B cell (primary cell): ENCODE data around the gene GALNT10. TPM values are rescaled to one million over a fixed set of nuclear protein-coding genes. Genes with fewer than 3 reads are reported as not detected.

ENCODE experiments used
- ATAC-seq: fragments of 200-7000 bp; cut with Tn5 transposase; one replicate; pipeline ENCODE4 v1.10.0; 2021; ENCODE audit warnings: low read depth, mild to moderate bottlenecking, moderate number of reproducible peaks, moderate library complexity
- CTCF ChIA-PET: fragments of 350-600 bp; sonication (Branson Sonifier 250); formaldehyde crosslinking; loops from one replicate; lab custom pipeline; 2021; ENCODE audit warnings: antibody characterized with exemption, inconsistent platforms; lab: Charles Lee
- POLR2A ChIA-PET: fragments of 350-600 bp; sonication (Branson Sonifier 250); formaldehyde crosslinking; loops from one replicate; lab custom pipeline; 2021; ENCODE audit warnings: antibody characterized with exemption; lab: Charles Lee
- DNase-seq: peaks from one replicate; pipeline ENCODE4 v3.0.0; 2013
- H2AFZ ChIP-seq: 2 replicates; pipeline ENCODE4 v1.6.1; 2012; ENCODE audit warnings: mild to moderate bottlenecking, low read depth, low read length; ENCODE audit not compliant: insufficient read depth, poor library complexity, severe bottlenecking
- H3K27ac ChIP-seq, 2 donors: 1 replicate in 1 of 2; 2 replicates in 1 of 2; pipeline ENCODE4 v1.5.1; 2012 to 2013; ENCODE audit warnings: low read length in 2 of 2, mild to moderate bottlenecking in 2 of 2, moderate library complexity in 1 of 2
- H3K27me3 ChIP-seq, 4 experiments: fragments of 200-600 bp in 1 of 4; sonication (generic) in 1 of 4; replicated peaks in 1 of 4; 1 replicate in 2 of 4; 2 replicates in 2 of 4; pipeline versions ENCODE4 v1.6.1 to v1.7.0; 2013 to 2016; ENCODE audit warnings: low read length in 3 of 4, mild to moderate bottlenecking in 2 of 4, mixed read lengths in 1 of 4, moderate library complexity in 1 of 4; ENCODE audit not compliant: insufficient read depth in 4 of 4, control insufficient read depth in 3 of 4; ENCODE audit errors: control extremely low read depth in 1 of 4
- H3K36me3 ChIP-seq, 2 experiments: replicated peaks in 1 of 2; 1 replicate in 1 of 2; 2 replicates in 1 of 2; pipeline versions ENCODE4 v1.6.1 to v1.7.1; 2013; ENCODE audit warnings: low read length in 1 of 2; ENCODE audit not compliant: insufficient read depth in 2 of 2, control insufficient read depth in 1 of 2; ENCODE audit errors: control extremely low read depth in 1 of 2, extremely low read depth in 1 of 2
- H3K4me1 ChIP-seq, 2 donors: fragments of 200-600 bp in 1 of 2; sonication (generic) in 1 of 2; 1 replicate in 1 of 2; 2 replicates in 1 of 2; pipeline versions ENCODE4 v1.5.1 to v1.6.1; 2013 to 2017; ENCODE audit warnings: low read length in 2 of 2; ENCODE audit not compliant: control insufficient read depth in 2 of 2, insufficient read depth in 2 of 2
- H3K4me2 ChIP-seq: replicated peaks from 2 replicates; pipeline ENCODE3; 2012; ENCODE audit warnings: mild to moderate bottlenecking, low read depth, low read length; ENCODE audit not compliant: poor library complexity, severe bottlenecking
- H3K4me3 ChIP-seq, 5 experiments: fragments of 200-600 bp in 1 of 5; sonication (generic) in 1 of 5; 1 replicate in 3 of 5; 2 replicates in 2 of 5; pipeline versions ENCODE4 v1.5.1 to v1.7.0; 2011 to 2016; ENCODE audit warnings: low read length in 4 of 5, mild to moderate bottlenecking in 4 of 5, low read depth in 2 of 5, control low read depth in 1 of 5, moderate library complexity in 1 of 5; ENCODE audit not compliant: insufficient read depth in 1 of 5; ENCODE audit errors: control extremely low read depth in 1 of 5, extremely low read depth in 1 of 5
- H3K79me2 ChIP-seq: fragments of 200-600 bp; sonication (generic); one replicate; pipeline ENCODE4 v1.6.0; 2016; ENCODE audit warnings: low read length; ENCODE audit not compliant: control insufficient read depth, insufficient read depth
- H3K9ac ChIP-seq: fragments of 200-600 bp; sonication (generic); 2 replicates; pipeline ENCODE4 v1.6.1; 2017; ENCODE audit warnings: mild to moderate bottlenecking, low read length, moderate library complexity
- H3K9me3 ChIP-seq, 3 donors: one replicate each; pipeline versions ENCODE4 v1.6.1 to v1.7.1; 2013; ENCODE audit warnings: low read length in 2 of 3; ENCODE audit not compliant: control insufficient read depth in 2 of 3, insufficient read depth in 1 of 3; ENCODE audit errors: control extremely low read depth in 1 of 3
- H4K20me1 ChIP-seq: 2 replicates; pipeline ENCODE4 v1.6.0; 2012; ENCODE audit warnings: mild to moderate bottlenecking, low read length; ENCODE audit not compliant: insufficient read depth, control insufficient read depth, poor library complexity, severe bottlenecking
- H3K27ac Mint-ChIP-seq: one replicate; pipeline ENCODE4 v1.8.0; 2021; ENCODE audit warnings: mixed read lengths
- H3K27me3 Mint-ChIP-seq: one replicate; pipeline ENCODE4 v1.8.0; 2021; ENCODE audit warnings: mixed read lengths
- H3K4me1 Mint-ChIP-seq: one replicate; pipeline ENCODE4 v1.8.0; 2021; ENCODE audit warnings: mixed read lengths
- H3K4me3 Mint-ChIP-seq: one replicate; pipeline ENCODE4 v1.8.0; 2021; ENCODE audit warnings: mixed read lengths
- H3K9me3 Mint-ChIP-seq: one replicate; pipeline ENCODE4 v1.8.0; 2022; ENCODE audit warnings: mixed read lengths; ENCODE audit not compliant: insufficient read depth
- EZH2 ChIP-seq: IDR thresholded peaks from 2 replicates; pipeline ENCODE4 v1.6.1; 2012; ENCODE audit warnings: borderline replicate concordance, low read depth, mild to moderate bottlenecking, moderate library complexity, low read length; ENCODE audit not compliant: insufficient read depth, poor library complexity, severe bottlenecking
- WGBS: methylation state at CpG from one replicate; pipeline ENCODE4 v1.1.5; 2013; ENCODE audit warnings: missing lambda C conversion rate; ENCODE audit not compliant: insufficient coverage; 5-methylcytosine and 5-hydroxymethylcytosine counted together
- intact Hi-C: fragments of 100-400 bp; cut with micrococcal nuclease; formaldehyde crosslinking; loops from one replicate; pipeline ENCODE4 v1.10.0; 2022
- polyA plus RNA-seq: library from polyadenylated mRNA; depleted of rRNA; stranded (reverse); fragments of >200 nt; gene quantifications from 2 replicates; pipeline ENCODE4 v1.2.3, GENCODE V29; 2012
- total RNA-seq, 2 donors: library from RNA; stranded (reverse); fragments of 120-200 nt in 1 of 2; gene quantifications; 1 replicate in 1 of 2; 2 replicates in 1 of 2; pipeline versions ENCODE4 v1.2.3 to v1.2.4, GENCODE V29; 2013 to 2022
- TF ChIP-seq, protein P1 (sequence below): fragments of 200-600 bp; IDR thresholded peaks from one replicate; pipeline ENCODE4 v1.8.0; 2022; ENCODE audit warnings: antibody characterized with exemption, mild to moderate bottlenecking

Gene GALNT10
- total and polyA plus RNA-seq, 2 donors (not counting 1 experiment from before 2014, with no cell fraction given), result 27.7 to 42.8 TPM

DNA sequence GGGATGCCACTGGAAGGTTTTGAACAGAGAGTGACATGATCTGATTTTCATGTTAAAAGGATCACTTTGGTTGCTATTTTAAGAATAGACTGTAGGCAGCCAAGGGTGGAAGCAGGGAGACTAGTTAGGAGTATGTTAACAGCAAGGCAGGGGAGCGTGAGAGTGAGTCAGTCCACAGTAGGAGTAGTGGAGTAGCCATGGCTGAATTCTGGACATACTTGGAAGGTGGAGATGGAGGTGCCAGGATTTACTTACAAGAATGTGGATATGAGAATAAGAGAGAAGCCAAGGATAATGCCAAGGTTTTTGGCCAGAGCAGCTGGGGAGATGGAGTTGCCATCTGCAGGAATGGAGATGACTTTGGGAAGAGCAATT, 118.8 kb downstream of the GALNT10 start:
- H3K9me3 ChIP-seq, result peaks cover 0 to 5% (median 0%) of the 10 kb centered on the region in 3 donors
- no peaks in the 10 kb centered on the region for H4K20me1 ChIP-seq
- no peak overlapping the region for H2AFZ ChIP-seq
- Mint-ChIP-seq H3K27me3 (no peaks in the 10 kb centered on the region), H3K27ac (no peak overlapping the region), H3K4me1 (no peaks in the 10 kb centered on the region), H3K4me3 (no peak overlapping the region), H3K9me3 (no peaks in the 10 kb centered on the region)
- ChIA-PET POLR2A (no interaction called here), CTCF (no interaction called here)
- no peaks in the 10 kb centered on the region for H3K4me1 ChIP-seq
- TF ChIP-seq, protein P1, sequence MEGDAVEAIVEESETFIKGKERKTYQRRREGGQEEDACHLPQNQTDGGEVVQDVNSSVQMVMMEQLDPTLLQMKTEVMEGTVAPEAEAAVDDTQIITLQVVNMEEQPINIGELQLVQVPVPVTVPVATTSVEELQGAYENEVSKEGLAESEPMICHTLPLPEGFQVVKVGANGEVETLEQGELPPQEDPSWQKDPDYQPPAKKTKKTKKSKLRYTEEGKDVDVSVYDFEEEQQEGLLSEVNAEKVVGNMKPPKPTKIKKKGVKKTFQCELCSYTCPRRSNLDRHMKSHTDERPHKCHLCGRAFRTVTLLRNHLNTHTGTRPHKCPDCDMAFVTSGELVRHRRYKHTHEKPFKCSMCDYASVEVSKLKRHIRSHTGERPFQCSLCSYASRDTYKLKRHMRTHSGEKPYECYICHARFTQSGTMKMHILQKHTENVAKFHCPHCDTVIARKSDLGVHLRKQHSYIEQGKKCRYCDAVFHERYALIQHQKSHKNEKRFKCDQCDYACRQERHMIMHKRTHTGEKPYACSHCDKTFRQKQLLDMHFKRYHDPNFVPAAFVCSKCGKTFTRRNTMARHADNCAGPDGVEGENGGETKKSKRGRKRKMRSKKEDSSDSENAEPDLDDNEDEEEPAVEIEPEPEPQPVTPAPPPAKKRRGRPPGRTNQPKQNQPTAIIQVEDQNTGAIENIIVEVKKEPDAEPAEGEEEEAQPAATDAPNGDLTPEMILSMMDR, result no peak
- TF ChIP-seq EZH2, result no peak
- ATAC-seq (no peak), DNase-seq (no peak)
- H3K4me2 ChIP-seq, result no peak overlapping the region
- no peak overlapping the region for H3K27ac ChIP-seq
- H3K9ac ChIP-seq, result no peak overlapping the region
- intact Hi-C loops, result no loop called here
- no peak overlapping the region for H3K4me3 ChIP-seq
- 96% methylated on average over 1 of the region's 1 CpG for WGBS
- no peaks in the 10 kb centered on the region for H3K27me3 ChIP-seq
- H3K36me3 ChIP-seq, result no peaks in the 10 kb centered on the region
- H3K79me2 ChIP-seq, result peaks cover 14% of the 10 kb centered on the region

- H3K9me3 Mint-ChIP-seq, result no peaks in the 10 kb centered on the region
- ATAC-seq, result no peak
These were observed 119.3 kb downstream of the GALNT10 start for GRCh38 chr5:154309805-154310204.

More at GRCh38 chr5:154309805-154310204, 119.3 kb downstream of the GALNT10 start:
- Histone ChIP-seq H3K27ac (no peak overlapping the region), H3K27me3 (no peaks in the 10 kb centered on the region), H3K4me1 (no peaks in the 10 kb centered on the region), H3K9ac (no peak overlapping the region), H3K79me2 (peaks cover 14% of the 10 kb centered on the region), H2AFZ (no peak overlapping the region), H3K4me2 (no peak overlapping the region), H3K4me3 (no peak overlapping the region), H4K20me1 (no peaks in the 10 kb centered on the region), H3K36me3 (no peaks in the 10 kb centered on the region), H3K9me3 (peaks cover 0 to 4% (median 0%) of the 10 kb centered on the region in 3 donors)
- no peak overlapping the region for H3K27ac Mint-ChIP-seq
- WGBS, result 74% methylated on average over 6 of the region's 8 CpGs
- ChIA-PET POLR2A (no interaction called here), CTCF (no interaction called here)
- intact Hi-C loops, result no loop called here
- no peaks in the 10 kb centered on the region for H3K4me1 Mint-ChIP-seq
- DNase-seq, result no peak
- H3K27me3 Mint-ChIP-seq, result no peaks in the 10 kb centered on the region
- H3K4me3 Mint-ChIP-seq, result no peak overlapping the region
- TF ChIP-seq, protein P1, result no peak
